ENCODE data around the gene RASSF6.

DNA sequence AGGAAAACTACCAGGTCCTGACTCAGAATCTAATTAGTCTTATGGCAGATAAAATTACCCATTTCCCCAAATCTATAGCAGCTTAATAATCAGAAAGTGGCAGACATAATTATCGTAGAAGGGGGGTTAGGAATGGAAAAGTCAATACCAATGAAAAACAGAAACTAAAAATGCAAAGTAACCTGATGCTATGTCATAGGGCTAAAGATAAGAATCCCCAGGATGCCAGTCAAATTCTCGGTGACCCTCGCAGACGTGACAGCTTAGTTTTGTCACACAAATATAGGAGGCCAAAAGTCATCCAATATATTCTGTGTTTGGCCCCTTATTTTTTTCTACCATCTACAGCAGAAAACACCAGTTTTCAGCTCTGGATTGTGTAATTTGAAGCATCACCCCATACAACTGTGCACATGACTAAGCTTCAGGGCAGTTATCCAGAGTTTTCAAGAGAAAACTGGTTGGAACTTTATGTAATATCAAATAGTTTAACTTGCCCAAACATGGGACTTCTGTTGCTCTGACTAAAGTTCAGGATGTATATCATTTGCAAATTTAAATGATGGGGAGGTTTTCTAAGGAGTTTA is 30.9 kb downstream of the RASSF6 start:
- TF ChIP-seq, protein P1, sequence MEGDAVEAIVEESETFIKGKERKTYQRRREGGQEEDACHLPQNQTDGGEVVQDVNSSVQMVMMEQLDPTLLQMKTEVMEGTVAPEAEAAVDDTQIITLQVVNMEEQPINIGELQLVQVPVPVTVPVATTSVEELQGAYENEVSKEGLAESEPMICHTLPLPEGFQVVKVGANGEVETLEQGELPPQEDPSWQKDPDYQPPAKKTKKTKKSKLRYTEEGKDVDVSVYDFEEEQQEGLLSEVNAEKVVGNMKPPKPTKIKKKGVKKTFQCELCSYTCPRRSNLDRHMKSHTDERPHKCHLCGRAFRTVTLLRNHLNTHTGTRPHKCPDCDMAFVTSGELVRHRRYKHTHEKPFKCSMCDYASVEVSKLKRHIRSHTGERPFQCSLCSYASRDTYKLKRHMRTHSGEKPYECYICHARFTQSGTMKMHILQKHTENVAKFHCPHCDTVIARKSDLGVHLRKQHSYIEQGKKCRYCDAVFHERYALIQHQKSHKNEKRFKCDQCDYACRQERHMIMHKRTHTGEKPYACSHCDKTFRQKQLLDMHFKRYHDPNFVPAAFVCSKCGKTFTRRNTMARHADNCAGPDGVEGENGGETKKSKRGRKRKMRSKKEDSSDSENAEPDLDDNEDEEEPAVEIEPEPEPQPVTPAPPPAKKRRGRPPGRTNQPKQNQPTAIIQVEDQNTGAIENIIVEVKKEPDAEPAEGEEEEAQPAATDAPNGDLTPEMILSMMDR (IDR thresholded peaks at IDR 0.05), result no peak
- no peak for TF ChIP-seq ZFX (IDR thresholded peaks at IDR 0.05; ENCODE audit: borderline replicate concordance)
